ENCODE results near the gene SDK1.

- TF ChIP-seq CTCF (IDR thresholded peaks at IDR 0.05), result no peak
- no peak for TF ChIP-seq POLR2A (IDR thresholded peaks at IDR 0.05)
Observed at GRCh38 chr7:4052130-4052529, 751.1 kb downstream of the SDK1 start.
